ENCODE data around the gene SMPDL3B.

- no peak for TF ChIP-seq POLR2A (IDR thresholded peaks at IDR 0.05)
- TF ChIP-seq CTCF (IDR thresholded peaks at IDR 0.05): no peak
Measured at GRCh38 chr1:27941671-27942540, 7.1 kb downstream of the SMPDL3B start.

All from Peyer's patch (tissue), 4 donors.